HL-60 (cell line): ENCODE results near the gene LRRC42.
"Not testable (repeated sequence)": the region's sequence is repeated elsewhere in the genome, so short reads cannot be mapped to it uniquely, and the experiment has no call there.

Experiments used
- DNase-seq, 2 experiments: peaks; one replicate each; pipeline ENCODE4 v3.0.0-alpha.2; 2010 to 2020; ENCODE audit warnings: low read depth in 1 of 2, low spot score in 1 of 2
- H3K27ac ChIP-seq: fragments of 250-450 bp; sonication (Bioruptor Pico); replicated peaks from 2 replicates; pipeline ENCODE4 v1.5.1; 2020; ENCODE audit warnings: mild to moderate bottlenecking, moderate library complexity
- H3K27me3 ChIP-seq: fragments of 250-450 bp; sonication (Bioruptor Pico); 2 replicates; pipeline ENCODE4 v1.5.1; 2021; ENCODE audit warnings: mild to moderate bottlenecking, moderate library complexity; ENCODE audit not compliant: insufficient read depth, poor library complexity, severe bottlenecking
- H3K4me3 ChIP-seq: replicated peaks from 2 replicates; pipeline ENCODE4 v1.5.1; 2011; ENCODE audit warnings: mild to moderate bottlenecking, control low read depth, low read length; ENCODE audit not compliant: insufficient read depth
- GABPA ChIP-seq: IDR thresholded peaks from 2 replicates; pipeline ENCODE4 v1.6.1; 2012; ENCODE audit warnings: low read depth
- POLR2AphosphoS5 ChIP-seq: IDR thresholded peaks from 2 replicates; pipeline ENCODE4 v1.6.1; 2012; ENCODE audit warnings: low read depth
- SPI1 ChIP-seq: IDR thresholded peaks from 2 replicates; pipeline ENCODE4 v1.6.1; 2012; ENCODE audit warnings: low read depth, mild to moderate bottlenecking, borderline replicate concordance
- TF ChIP-seq, protein P1 (sequence below): IDR thresholded peaks from 2 replicates; pipeline ENCODE4 v1.6.1; 2012; ENCODE audit warnings: low read depth; ENCODE audit not compliant: insufficient replicate concordance
- TF ChIP-seq, protein P2 (sequence below): IDR thresholded peaks from one replicate; pipeline ENCODE4 v1.5.1; 2011; ENCODE audit warnings: low read length, control low read depth, inconsistent platforms; ENCODE audit not compliant: insufficient read depth

The LRRC42 gene

DNA sequence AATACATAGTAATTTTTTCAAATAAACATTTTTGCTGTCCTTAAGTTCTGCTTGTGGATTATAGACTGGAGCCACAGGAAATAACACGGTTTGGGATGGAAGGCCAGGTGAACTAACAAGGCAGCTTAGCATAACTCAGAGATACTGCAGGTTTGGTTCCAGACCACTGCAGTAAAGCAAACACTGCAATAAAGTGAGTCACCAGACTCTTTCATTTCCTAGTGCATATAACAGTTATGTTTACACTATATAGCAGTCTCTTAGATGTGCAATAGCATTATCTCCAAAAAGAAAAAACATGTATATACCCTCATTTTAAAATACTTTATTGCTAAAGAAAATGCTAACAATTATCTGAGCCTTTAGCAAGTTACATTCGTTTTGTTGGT lies 22.0 kb downstream of the LRRC42 start:
- Histone ChIP-seq H3K27ac (no peak overlapping the region), H3K27me3 (no peaks in the 10 kb centered on the region)

DNA sequence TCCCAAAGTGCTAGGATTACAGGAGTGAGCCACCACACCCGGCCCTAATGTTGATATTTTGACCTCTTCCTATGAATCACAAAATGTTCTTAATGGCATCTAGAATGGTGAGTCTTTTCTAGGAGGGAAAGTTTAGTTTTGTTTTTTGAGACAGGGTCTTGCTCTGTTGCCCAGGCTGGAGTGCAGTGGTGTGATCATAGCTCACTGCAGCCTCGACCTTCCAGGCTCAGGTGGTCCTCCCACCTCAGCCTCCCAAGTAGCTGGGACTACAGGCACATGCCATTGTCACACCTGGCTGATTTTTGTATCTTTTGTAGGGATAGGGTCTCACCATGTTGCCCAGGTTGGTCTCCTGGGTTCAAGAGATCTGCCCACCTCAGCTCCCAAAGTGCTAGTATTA lies 23.2 kb downstream of the LRRC42 start:
- H3K27me3 ChIP-seq, H3K4me3 ChIP-seq, DNase-seq, H3K27ac ChIP-seq: not testable (repeated sequence)

More for the DNA sequence above, 22.0 kb downstream of the LRRC42 start:
- TF ChIP-seq, protein P1, sequence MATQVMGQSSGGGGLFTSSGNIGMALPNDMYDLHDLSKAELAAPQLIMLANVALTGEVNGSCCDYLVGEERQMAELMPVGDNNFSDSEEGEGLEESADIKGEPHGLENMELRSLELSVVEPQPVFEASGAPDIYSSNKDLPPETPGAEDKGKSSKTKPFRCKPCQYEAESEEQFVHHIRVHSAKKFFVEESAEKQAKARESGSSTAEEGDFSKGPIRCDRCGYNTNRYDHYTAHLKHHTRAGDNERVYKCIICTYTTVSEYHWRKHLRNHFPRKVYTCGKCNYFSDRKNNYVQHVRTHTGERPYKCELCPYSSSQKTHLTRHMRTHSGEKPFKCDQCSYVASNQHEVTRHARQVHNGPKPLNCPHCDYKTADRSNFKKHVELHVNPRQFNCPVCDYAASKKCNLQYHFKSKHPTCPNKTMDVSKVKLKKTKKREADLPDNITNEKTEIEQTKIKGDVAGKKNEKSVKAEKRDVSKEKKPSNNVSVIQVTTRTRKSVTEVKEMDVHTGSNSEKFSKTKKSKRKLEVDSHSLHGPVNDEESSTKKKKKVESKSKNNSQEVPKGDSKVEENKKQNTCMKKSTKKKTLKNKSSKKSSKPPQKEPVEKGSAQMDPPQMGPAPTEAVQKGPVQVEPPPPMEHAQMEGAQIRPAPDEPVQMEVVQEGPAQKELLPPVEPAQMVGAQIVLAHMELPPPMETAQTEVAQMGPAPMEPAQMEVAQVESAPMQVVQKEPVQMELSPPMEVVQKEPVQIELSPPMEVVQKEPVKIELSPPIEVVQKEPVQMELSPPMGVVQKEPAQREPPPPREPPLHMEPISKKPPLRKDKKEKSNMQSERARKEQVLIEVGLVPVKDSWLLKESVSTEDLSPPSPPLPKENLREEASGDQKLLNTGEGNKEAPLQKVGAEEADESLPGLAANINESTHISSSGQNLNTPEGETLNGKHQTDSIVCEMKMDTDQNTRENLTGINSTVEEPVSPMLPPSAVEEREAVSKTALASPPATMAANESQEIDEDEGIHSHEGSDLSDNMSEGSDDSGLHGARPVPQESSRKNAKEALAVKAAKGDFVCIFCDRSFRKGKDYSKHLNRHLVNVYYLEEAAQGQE = no peak
- TF ChIP-seq, protein P2, sequence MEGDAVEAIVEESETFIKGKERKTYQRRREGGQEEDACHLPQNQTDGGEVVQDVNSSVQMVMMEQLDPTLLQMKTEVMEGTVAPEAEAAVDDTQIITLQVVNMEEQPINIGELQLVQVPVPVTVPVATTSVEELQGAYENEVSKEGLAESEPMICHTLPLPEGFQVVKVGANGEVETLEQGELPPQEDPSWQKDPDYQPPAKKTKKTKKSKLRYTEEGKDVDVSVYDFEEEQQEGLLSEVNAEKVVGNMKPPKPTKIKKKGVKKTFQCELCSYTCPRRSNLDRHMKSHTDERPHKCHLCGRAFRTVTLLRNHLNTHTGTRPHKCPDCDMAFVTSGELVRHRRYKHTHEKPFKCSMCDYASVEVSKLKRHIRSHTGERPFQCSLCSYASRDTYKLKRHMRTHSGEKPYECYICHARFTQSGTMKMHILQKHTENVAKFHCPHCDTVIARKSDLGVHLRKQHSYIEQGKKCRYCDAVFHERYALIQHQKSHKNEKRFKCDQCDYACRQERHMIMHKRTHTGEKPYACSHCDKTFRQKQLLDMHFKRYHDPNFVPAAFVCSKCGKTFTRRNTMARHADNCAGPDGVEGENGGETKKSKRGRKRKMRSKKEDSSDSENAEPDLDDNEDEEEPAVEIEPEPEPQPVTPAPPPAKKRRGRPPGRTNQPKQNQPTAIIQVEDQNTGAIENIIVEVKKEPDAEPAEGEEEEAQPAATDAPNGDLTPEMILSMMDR = no peak
- TF ChIP-seq POLR2AphosphoS5 (no peak), SPI1 (no peak), GABPA (no peak)
- DNase-seq = no peak
- no peak overlapping the region for H3K4me3 ChIP-seq

DNA sequence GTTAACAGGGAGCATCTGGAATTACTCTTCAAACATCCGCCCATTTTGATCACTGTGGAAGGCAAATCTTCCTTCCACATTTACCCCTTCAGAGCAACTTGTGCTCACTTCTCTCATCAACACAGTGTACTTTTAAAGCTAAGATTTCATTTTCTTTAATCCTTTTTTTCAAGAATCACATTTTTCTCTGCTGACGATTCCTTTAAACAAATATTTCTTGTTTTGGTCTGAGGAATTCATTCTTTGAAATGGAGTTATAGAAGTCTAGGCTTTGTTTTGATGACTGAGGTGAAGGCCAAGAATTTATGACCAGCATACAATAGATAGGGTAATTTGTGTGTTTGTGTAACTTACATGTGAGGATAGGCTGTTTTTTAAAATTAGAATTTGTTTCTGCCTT lies 25.6 kb downstream of the LRRC42 start:
- no peak overlapping the region for H3K4me3 ChIP-seq
- no peak for DNase-seq
- no peak overlapping the region for H3K27ac ChIP-seq
- TF ChIP-seq, protein P2 = no peak
- TF ChIP-seq, protein P1 = no peak
- no peaks in the 10 kb centered on the region for H3K27me3 ChIP-seq

DNA sequence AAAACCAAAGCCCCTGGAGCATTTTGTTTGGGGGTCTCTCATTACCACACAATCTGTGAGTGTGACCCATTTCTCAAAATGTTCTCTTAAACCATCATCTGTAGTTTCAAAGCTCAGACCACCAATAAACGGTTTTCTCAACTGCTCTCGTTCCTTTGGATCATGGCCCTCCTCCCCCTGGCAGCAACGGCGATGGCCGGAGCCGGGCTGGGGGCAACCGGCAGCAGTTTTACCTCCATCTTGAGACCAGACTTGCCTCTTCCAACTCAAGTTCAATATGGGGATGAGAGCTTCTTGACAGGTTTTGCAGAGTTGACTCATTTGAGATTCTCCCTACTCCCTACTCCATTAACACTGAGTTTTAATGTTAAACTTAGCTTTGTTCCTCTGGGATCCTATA lies 29.7 kb downstream of the LRRC42 start:
- Histone ChIP-seq H3K4me3 (no peak overlapping the region), H3K27ac (no peak overlapping the region), H3K27me3 (no peaks in the 10 kb centered on the region)
- DNase-seq = no peak
- no peak for TF ChIP-seq POLR2AphosphoS5

DNA sequence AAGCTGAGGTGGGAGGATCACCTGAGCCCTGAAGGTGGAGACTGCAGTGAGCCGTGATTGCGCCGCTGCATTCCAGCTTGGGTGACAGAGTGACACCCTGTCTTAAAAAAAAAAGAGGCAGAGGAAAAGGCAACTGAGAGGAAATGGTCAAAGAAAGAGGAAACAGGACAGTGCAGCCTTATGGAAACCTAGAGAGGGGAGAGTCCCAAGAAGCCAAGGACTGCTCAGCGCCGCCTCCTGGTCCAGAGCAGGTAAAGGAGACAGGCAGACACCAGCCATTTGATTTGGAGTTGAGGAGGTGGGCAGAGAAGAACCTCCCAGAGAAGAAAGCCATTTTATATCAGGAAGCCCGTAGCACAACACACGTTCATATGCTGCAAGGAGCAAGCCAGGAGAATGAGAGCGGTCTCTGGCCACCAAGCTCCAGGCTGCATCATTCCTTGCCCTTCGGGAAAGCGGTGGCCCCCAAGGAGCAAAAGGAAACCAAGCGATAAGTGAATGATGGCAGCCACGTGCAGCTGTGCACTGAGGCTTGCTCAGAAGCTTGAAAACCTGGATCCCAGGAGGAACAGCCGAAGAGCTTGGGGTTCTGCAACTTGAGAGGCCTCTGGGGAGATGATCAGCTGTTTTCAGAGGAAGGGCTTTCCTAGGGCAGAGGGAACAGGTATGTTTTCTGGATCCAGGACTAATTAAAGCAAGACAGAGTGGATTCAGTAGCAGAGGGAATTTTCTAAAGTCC lies 33.7 kb downstream of the LRRC42 start:
- H3K27ac ChIP-seq = no peak overlapping the region
- H3K27me3 ChIP-seq = no peaks in the 10 kb centered on the region
- DNase-seq = no peak
- peak; percentile 46; the same call in 1 of the 2 replicates for TF ChIP-seq SPI1
- TF ChIP-seq, protein P2 = no peak
- H3K4me3 ChIP-seq = no peak overlapping the region
